Transverse colon (tissue), 4 donors: ENCODE measurements around the gene SHF.

Experiments
- CTCF ChIP-seq, 5 experiments: fragments of 200-600 bp in 3 of 5; fragments of 450-650 bp in 2 of 5; sonication (generic) in 3 of 5; IDR thresholded peaks; 1 replicate in 2 of 5; 2 replicates in 3 of 5; pipeline ENCODE4 v1.5.1; 2016 to 2017; ENCODE audit warnings: antibody characterized with exemption in 5 of 5, inconsistent platforms in 3 of 5, mild to moderate bottlenecking in 2 of 5, moderate library complexity in 1 of 5
- EP300 ChIP-seq: sonication (generic); formaldehyde crosslinking; IDR thresholded peaks from one replicate; pipeline ENCODE4 v1.6.1; 2017; ENCODE audit warnings: antibody characterized with exemption, low read depth
- POLR2A ChIP-seq: fragments of 450-650 bp; IDR thresholded peaks from one replicate; pipeline ENCODE4 v1.6.1; 2016; ENCODE audit warnings: antibody characterized with exemption, mild to moderate bottlenecking, moderate library complexity
- POLR2AphosphoS5 ChIP-seq, 3 donors: sonication (generic); formaldehyde crosslinking; IDR thresholded peaks; one replicate each; pipeline ENCODE4 v1.6.1; 2016; ENCODE audit warnings: antibody characterized with exemption in 3 of 3

DNA sequence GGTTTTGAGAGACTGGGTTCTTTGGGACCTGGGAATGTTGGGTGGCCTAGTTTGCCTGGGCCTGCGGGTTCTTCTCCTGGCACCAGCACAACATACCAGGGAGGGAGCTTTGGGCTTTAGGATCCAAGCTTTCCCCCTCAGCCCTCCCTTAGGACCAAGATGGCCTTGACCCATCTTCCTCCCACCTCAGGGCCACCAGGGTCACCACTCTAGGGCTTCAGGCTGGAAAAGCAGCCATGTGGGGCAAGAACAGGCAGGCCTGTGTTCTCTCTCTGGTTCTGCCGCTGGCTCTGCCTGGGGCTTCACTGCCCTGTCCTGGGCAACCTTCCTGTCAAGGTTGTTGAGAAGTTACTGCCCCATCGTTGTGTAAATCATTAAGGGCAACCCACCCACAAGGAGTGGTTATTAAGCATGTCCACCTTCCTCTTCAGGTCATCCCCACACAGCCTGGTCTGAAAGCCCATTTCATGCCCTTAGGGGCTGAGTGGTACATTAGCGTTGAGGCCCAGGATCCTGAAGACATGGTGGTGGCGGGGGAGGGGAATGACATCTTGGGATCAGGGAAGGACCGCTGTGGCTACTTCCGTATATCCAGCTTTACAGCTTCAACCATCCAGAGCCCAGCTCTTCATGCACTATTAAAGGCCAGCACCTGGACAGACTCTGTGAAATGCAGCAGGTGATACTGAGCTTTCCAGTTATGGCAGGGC is 57.3 kb downstream of the SHF start:
- no peak for TF ChIP-seq POLR2A
- no peak for TF ChIP-seq CTCF (IDR thresholded peaks at IDR 0.05)
- no peak for TF ChIP-seq POLR2AphosphoS5 (IDR thresholded peaks at IDR 0.05)
- TF ChIP-seq EP300, result no peak
